Measurements from ENCODE around the gene CLPX.
"Not testable (repeated sequence)": the region's sequence is repeated elsewhere in the genome, so short reads cannot be mapped to it uniquely, and the experiment has no call there.

Gene CLPX

GRCh38 chr15:65204931-65205660, 20.0 kb upstream of the CLPX start:
- DNase-seq = no peak

- DNase-seq = no peak
Observed at GRCh38 chr15:65204236-65204930, 19.2 kb upstream of the CLPX start.

- DNase-seq = no peak
Observed at GRCh38 chr15:65201918-65202317, 16.8 kb upstream of the CLPX start.

GRCh38 chr15:65198571-65198970, 13.4 kb upstream of the CLPX start:
- DNase-seq = no peak

DNA sequence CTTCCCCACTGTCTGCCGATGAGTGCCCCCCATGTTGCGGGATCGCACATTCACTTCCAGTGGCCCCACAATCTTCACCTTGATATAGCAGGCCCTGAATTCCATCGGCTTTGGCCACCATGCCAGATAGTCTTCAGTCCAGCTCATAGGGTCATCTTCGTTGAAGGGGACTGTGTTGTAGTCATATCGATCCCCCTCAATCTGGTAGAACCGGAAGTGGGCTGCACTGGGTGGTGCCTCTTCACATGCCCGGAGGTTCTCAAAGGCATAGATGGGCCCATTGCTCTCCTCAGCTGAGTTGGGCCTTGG, 12.1 kb upstream of the CLPX start:
- DNase-seq = no peak

DNA sequence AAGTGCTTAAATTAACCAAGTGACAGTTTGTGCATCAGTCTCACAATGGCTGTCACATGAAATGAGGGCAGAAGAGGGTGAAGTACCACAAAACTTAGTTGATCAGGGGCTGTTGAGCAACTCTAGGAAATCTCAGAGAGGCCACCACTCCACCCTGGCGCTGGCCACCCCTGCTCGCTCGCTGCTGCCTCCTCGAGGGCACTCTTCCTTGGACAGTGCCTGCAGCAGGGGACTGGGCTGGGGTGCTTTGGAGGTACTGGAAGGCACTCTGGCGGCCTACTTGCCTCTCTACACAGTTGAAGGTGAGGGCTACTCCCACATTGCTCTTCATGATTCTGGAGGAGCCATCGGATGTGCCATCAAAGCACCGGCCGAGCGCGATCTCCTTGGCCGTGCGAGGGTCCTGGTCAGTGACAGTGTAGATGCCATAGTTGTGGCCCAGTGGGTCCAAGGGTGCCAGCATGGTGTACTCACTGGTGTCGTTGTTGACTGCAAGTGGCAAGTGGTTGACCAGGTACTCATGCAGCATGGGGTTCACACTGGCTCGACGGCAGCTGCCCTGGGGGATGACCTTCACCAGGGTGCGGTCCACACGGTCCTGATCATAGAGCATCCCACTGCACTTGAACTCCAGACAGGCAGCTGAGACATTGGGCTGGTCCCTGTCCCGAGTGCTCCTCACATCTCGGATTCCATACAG, 11.6 kb upstream of the CLPX start:
- DNase-seq = no peak

- no peak for DNase-seq
Observed at GRCh38 chr15:65195548-65195923, 10.4 kb upstream of the CLPX start.

GRCh38 chr15:65194826-65195547, 9.8 kb upstream of the CLPX start:
- DNase-seq = no peak

- no peak for DNase-seq
Observed at GRCh38 chr15:65192016-65192415, 6.9 kb upstream of the CLPX start.

GRCh38 chr15:65189102-65189740, 4.1 kb upstream of the CLPX start:
- no peak for DNase-seq

DNA sequence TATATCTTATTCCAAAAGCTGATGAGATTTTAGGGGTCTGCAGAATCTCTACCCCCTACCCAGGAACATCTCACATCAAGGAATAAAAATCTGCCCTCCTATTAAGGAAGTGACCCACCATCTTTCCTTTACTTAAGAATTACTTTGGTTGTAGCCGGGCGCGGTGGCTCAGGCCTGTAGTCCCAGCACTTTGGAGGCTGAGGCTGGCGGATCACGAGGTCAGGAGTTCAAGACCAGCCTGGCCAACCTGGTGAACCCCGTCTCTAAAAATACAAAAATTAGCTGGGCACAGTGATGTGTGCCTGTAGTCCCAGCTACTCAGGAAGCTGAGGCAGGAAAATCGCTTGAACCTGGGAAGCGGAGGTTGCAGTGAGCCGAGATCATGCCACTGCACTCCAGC, 3.3 kb upstream of the CLPX start:
- not testable (repeated sequence) for DNase-seq

GRCh38 chr15:65184305-65184867, 756 bp downstream of the CLPX start:
- peak; percentile 21 for DNase-seq

GRCh38 chr15:65183865-65184159, 1.3 kb downstream of the CLPX start:
- DNase-seq = no peak

GRCh38 chr15:65182538-65182937, 2.6 kb downstream of the CLPX start:
- DNase-seq = no peak

GRCh38 chr15:65181582-65182353, 3.4 kb downstream of the CLPX start:
- DNase-seq = not testable (repeated sequence)

- DNase-seq = no peak
Observed at GRCh38 chr15:65180167-65180566, 5.0 kb downstream of the CLPX start.

- DNase-seq = no peak
Observed at GRCh38 chr15:65177901-65178300, 7.2 kb downstream of the CLPX start.

GRCh38 chr15:65176056-65176455, 9.1 kb downstream of the CLPX start:
- no peak for DNase-seq

DNA sequence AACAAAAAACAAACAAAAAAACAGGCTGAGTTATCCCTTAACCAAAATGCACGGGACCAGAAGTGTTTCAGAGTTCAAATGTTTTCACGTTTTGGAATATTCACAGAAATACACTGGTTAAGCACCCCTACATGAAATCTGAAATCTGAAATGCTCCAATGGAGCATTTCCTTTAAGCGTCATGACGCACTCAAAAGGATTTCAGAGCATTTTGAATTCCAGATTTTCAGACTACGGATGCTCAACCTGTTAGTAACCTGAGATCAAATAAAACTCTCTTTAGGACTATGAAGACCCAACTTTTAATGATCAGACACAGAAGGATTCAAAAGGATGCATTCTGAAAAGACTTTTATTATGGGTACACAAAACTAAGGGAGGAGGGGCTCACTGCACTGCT, 9.6 kb downstream of the CLPX start:
- DNase-seq = no peak

DNA sequence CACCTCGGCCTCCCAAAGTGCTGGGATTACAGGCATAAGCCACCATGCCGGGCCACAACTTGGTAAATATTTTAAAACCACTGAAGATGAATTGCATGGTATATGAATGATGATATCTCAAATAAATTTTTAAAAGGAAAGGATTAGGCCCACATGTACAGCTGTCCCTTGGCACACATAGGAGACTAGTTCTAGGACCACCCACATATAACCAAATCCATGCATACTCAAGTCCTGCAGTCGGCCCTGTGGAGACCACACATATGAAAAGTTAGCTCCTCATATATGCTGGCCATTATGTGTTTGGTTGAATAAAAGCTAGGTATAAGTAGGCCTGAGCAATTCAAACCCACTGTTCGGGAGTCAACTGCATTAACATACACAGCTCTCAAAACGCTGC, 10.6 kb downstream of the CLPX start:
- DNase-seq = no peak

DNA sequence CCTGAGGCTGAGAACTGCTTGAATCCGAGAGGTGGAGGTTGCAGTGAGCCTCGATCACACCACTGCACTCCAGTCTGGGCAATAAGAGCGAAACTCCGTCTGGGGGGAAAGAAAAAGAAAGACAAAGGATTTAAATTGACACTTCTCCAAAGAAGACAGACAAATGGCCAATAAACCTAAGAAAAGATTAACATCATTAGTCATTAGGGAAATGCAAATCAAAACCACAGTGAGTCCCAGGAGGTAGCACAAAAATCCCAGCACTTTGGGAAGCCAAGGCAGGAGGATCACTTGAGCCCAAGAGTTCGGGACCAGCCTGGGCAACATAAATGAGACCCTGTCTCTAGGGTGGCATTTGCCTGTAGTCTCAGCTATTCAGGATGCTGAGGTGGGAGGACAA, 12.6 kb downstream of the CLPX start:
- DNase-seq = no peak

GRCh38 chr15:65171428-65171827, 13.7 kb downstream of the CLPX start:
- no peak for DNase-seq
